Measurements from ENCODE around the gene ZNF747.

ZNF747 gene

DNA sequence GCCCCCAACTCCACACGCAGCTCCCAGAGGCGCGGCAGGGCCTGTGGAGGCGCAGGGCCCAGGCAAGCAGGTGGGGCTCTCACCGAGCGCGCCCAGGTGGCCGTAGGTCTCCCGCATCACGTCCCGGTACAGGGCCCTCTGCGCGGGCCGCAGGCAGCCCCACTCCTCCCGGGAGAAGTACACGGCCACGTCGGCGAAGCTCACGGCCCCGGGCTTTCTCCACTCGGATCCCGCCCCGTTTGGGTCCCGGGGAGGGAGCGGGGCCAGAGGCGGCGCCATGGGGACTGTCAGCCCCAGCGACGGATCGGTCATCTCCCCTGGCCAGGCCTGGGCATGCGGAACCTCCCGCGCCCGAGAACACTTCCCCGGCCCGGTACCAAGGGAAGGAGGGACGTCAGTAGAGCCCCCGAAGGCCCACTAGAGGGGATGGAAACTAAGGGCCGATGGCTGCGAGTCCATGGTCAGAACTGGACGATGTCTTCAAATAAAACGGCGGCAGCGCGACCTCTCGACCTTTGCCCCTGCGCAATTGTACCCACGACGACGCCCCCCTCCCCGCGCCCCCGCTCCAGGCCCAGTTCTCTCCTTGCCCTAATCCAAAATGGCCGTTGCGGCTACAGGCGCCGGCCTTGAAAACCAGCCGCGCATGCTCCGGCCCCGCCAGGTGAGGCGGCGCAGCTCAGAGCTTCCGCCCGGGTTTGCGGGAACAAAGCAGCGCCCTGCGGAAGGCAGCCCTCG, at the start of gene ZNF747:
ZNF747 (minus strand) TSS at position 491 of the 738 bp plus-strand sequence; CDS start at position 312, 179 bp downstream.
- DNase-seq (ENCODE audit: low spot score), result peak; percentile 93

DNA sequence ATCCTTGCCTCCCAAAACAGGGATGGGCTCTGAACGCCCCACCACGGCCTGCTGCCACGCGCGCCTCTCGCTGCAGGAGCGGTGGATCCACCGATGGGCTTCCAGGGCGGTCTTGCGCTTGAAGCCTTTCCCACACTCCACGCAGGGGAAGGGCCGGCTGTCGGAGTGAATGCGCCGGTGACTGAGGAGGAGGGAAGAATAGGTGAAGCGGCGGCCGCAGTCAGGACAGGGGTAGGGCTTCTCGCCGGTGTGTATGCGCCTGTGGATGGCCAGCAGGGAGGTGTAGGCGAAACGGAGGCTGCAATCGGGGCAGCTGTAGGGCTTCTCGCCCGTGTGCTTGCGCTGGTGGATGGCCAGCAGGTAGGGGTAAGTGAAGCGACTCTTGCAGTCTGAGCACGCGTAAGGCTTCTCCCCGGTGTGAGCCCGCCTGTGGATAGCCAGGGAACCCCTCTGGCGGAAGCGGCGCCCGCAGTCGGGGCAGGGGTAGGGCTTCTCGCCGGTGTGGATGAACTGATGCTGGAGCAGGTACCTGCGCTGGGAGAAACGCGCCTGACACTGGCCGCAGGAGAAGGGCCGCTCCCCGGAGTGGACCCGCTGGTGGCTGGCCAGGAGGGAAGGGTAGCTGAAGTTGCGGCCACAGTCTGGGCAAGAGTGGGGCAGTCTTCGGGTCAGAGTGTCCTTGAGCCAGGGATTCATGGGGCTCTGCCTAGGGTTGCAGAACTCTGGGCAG, 48.1 kb upstream of the ZNF747 start:
- DNase-seq (ENCODE audit: low spot score), result no peak

DNA sequence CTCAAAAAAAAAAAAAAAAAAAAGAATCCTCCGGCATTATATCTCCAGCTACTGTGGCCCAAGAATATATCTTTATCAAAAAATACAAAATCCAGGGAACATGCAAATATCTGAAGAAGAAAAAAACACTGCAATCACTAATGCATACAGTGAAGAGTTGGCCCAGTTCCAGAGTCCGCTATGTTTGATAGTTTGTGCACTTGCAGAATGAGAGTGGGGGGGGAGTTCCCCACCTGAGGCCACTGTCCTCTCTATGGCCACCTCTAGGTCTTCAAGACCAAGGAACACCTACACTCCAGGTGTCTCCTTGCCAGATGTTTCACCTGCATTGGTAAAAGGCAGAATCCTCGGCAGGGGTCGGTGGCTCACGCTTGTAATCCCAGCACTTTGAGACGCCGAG, 46.8 kb upstream of the ZNF747 start:
- DNase-seq (ENCODE audit: low spot score), result no peak

DNA sequence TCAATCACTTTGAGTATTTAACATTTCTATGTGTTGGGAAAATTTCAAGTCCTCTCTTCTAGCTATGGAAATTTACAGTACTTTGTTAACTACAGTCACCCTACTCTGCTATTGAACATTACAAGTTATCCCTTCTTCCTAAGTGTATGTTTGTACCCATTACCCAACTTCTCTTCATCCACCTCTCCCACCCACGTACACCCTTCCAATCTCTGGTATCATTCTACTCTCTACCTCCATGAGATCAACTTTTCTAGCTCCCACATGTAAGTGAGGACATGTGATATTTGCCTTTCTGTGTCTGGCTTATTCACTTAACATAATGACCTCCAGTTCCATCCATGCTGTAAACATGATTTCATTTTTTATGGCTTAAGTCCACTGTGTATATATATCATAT, 40.0 kb upstream of the ZNF747 start:
- DNase-seq (ENCODE audit: low spot score), result no peak

DNA sequence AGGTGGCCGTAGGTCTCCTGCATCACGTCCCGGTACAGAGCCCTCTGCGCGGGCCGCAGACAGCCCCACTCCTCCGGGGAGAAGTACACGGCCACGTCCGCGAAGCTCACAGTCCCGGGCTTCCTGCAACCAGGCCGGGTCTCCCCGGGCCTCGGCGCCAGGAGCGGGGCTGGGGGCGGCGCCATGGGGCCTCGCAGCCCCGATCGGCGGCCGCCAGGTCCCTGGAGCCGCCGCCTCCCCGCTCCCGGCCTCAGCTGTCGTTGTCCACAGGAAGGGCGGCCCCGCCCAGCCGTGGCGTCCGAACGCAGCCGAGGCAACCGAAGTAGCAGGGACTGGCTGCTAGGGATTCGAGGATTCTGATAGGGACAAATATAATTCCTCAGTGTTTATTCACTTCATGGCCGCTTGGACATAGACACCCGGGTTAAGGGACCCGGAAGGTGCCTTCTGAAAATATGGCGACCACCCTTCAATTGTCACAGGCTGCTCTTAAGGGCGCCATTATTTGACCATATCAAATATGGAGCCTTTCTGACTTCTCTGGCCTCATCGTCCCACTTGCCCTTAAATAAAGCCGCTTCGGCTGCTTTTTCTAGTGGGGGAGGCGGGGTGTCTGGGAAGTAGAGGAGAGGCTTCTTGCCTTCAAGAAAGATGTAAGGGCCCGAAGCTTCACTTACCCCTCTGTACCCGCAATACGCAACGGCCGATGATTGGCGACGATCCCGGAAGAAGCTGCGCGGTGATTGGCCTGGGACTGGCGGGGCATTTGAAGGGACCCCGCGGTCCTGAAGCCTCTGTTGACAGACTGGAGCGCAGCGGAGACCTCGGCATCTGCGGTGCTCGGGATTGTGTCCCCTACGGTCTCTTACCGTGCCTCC, 37.0 kb upstream of the ZNF747 start, which contains the start of gene ZNF688:
ZNF688 (minus strand) TSS at position 270 of the 878 bp plus-strand sequence; CDS start at position 185, 85 bp downstream.
- peak; percentile 99 for DNase-seq (ENCODE audit: low spot score)

DNA sequence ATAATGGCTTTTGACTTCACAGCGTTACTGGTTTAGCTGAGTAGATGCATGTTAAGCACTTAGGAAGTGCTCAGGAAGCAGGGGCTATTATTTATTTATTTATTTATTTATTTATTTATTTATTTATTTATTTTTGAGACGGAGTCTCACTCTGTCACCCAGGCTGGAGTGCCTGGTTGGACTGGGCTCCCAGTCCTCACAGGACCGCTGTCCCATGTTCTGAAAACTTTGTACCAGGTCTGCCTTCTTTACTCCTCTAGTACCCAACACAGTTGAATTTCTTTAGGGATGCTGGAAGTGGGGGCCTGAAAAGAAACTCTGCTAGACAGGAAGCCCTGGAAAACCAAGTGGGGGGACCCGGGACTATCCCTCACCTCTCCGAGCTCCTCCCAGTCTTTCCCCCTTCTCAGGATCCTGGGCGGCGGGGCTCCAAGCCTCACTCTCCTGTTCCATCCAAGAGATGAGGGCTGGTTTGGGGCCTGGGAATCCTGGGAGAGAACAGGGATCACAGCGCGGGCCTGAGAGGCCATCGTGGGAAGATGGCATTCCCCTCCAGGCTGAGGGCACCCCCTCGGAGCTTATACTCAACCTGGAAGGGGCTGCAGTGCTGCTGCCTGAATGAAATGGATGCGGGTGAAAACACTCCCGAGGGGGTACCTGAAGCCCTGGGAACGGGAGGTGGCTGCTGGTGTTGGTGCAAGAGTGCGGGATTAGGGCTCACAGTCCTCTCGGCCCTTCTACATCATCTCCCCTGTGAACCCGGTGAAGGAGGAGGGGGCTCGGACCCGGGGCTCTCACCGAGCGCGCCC, 36.2 kb upstream of the ZNF747 start:
- peak; percentile 26 for DNase-seq (ENCODE audit: low spot score)

DNA sequence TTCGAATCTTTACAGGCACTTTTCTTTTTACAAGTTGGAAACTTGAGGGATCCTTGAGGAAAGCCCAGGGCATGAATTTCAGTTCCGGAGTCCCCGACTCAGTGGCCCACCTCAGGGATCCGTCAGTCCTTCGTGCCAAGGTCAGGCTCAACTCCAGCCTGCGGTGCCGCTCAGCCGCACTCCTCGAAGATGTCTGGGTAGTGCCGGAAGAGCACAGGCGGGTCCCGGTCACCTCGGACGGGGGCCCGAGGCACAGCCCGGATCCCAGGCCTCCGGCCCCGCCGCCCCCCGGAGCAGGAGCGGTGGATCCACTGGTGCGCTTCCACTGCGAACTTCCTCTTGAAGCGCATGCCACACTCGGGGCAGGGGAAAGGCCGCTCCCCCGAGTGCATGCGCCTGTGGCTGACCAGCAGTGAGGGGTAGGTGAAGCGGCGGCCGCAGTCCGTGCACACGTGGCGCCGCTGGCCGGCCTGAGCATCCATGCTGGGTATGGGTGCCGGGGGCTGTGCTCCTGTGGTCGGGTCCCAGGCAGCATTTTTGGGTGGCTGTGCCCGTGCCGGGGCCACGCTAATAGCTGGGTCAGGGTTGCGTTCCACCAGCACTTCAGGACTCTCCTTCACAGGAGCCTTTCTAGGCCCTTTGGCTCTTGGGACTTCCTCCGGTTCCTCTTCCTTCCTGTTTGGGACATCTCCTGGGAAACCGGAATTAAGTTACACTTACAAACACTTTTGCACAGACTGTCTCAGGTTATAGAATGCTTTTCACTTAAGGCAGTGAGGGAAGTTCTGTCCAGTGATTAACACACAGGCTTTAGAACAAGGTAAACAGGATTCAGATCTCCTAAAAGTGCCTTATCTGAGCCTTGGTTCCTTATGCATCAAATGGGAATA, 35.3 kb upstream of the ZNF747 start:
- DNase-seq (ENCODE audit: low spot score), result no peak

DNA sequence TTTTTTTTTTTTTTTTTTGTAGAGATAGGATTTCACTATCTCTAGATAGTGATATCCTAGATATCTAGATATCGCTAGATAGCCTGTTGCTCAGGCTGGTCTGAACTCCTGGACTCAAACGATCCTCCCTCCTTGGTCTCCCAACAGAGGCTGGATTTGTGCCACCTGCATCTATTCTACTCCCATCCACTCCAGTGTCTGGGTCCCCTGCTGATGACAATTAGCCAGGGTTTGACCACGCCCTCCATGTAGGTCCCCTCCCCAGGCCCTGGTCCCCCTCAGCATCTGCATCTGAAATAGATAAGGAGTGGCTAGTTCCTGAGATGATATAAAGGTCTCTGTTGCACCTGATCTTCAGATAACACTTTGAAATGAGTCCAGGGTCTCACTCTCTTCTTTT, 34.6 kb upstream of the ZNF747 start:
- no peak for DNase-seq (ENCODE audit: low spot score)

DNA sequence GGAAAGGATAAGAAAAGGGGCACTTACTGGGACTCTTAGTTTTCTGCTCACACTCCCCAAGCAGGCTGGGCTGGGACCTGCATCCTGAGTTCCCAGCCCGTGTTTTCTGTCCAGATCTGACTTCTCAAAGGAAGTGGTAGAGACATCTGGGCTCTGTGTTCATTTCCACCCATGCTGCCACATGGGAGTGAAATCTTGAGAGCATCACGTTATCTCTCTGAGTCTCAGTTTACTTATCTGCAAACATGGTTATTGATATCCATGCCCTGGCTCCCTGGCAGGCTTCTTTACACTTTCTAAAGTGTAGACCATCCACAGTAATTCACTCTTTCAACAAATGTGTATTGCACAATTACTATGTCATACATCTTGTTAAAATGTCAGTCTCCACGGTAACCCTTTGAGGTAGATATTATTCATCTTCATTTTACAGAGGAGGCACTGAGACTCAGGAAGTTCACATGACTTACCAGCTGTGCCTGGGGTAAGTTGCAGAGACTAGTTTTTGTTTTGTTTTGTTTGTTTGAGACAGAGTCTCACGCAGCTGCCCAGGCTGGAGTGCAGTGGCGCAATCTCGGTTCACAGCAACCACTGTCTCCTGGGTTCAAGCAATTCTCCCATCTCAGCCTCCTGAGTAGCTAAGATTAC, 33.5 kb upstream of the ZNF747 start:
- DNase-seq (ENCODE audit: low spot score), result no peak

DNA sequence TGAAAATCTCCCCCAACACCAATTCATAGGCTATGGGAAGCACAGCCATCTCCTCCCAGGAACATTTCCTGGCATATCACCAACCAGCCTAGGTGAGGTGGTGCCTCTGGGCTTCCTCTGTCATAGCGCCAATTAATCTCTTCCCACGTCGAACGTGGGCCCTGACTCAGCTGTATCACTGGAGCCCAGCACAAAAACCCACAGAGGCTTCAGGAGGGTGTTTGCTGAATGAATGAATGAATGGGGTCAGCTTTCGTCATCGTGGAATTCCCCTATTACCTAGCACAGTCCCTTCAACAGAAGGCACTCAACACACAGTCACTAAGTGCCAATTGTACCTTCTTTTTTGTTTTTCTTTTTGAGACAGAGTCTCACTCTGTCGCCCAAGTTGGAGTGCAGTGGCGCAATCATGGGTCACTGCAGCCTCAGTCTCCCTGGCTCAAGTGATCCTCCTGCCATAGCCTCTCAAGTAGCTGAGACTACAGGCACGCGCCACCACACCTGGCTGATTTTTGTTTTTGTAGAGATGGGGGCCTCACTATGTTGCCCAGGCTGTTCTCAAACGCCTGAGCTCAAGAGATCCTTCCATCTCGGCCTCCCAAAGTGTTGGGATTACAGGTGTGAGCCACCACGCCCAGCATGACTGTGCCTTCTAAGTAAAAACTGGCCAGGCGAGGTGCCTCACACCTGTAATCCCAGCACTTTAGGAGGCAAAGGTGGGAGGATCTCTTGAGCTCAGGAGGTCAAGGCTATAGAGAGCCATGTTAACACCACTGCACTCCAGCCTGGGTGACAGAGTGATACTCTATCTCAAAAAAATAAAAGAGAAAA, 32.7 kb upstream of the ZNF747 start:
- no peak for DNase-seq (ENCODE audit: low spot score)

DNA sequence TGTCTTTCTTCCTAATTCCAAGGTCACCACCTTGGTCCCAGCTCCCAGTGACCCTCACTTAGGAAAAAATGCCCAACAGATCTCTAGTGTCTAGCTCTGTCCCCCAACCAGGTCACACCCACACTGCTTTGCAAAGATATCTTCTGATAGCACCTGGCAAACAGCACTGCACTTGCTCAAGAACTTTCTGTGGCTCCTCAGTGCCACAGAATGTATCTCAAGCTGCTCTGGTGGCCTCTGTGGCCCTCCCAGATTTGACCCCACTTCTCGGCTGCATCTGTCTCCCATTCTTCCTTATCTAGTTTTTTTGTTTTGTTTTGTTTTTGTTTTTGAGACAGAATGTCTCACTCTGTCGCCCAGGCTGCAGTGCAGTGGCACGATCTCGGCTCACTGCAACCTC, 31.9 kb upstream of the ZNF747 start:
- no peak for DNase-seq (ENCODE audit: low spot score)

DNA sequence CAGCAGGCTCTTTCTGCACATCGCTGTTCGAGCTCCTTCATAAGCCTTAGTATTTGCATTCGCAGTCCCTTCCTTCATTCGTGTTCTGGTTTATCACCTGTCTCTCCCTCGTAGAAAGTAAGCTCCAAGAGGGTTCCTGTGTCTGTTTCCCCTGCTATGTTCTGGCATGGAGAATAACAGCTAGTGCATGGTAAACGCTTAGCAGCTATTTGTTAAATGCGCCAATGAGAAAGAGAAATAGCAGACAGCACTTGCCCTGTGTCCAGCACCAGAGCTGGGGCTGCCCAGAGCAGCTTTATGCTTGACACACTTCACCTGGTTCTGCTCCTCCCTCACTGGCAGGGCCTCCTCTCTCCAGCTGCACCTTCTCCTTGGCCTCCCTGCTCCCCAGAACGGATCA, 31.3 kb upstream of the ZNF747 start:
- no peak for DNase-seq (ENCODE audit: low spot score)

DNA sequence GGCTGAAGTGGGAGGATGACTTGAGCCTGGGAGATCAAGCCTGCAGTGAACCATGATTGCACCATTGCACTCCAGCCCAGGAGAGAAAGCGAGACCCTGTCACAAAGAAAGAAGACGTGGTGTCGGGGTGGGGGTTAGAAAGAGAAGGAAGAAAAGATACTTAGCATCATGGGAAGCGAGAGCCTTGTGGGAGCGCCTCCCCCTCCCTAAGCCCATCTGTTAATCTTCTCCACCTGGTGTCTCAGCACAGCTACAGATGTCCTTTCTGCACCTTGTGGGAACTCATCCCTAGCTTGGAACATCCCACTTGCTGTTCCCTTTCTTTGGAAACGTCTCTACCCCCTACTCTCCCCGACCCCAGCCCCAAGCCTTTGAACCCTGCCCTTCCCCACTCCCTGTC, 30.9 kb upstream of the ZNF747 start:
- no peak for DNase-seq (ENCODE audit: low spot score)

DNA sequence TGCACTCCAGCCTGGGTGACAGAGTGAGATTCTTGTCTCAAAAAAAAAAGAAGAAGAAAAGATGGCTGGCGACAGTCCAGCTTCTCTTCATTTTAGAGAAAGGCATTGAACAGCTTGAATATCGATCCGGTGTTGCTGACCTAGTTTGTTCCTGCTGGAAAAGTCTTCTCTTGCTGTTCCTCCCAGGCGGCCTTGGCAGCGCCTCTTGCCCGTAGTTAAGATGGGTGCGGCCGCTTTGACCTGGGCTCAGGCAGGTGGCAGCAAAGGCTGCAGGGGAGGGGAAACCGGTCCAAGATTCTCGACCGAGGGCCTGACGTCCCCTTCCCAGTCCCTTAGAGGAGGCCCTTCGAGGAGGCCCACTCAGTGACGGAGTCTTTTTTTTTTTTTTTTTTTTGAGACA, 27.4 kb upstream of the ZNF747 start:
- DNase-seq (ENCODE audit: low spot score), result no peak

DNA sequence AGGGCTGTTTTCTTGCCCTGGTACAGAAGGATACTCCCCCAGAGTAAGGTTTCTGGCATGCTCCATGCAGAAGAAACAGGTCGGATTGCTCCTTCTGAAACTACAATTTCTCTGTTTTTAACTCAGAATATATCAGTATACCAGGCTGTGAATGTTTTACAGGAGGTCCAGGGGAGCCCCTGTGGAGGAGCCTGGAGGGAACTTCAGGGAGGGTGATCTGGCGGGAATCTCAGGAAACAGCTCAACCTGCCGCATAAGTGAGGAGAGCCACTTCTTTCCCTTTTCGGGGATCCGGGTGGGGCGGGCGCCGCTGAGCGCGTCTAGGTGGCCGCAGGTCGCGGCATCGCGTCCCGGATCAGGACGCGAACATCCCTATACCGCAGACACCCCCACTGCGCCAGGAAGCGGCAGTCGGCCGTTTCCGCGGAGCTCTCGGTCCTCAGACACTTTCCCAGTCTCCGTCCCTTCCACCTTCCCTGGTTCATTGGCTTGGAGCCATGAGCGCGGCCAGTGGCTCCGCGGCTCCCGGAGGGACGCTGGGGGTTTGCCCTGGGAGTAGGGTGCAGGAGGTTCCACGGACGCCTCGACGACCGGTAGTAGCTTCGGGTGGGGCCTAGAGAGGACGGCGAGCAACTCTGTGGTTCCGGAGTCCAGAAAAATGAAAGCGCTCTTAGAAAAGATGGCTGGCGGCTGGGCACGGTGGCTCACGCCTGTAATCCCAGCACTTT, 26.6 kb upstream of the ZNF747 start:
- DNase-seq (ENCODE audit: low spot score), result no peak

DNA sequence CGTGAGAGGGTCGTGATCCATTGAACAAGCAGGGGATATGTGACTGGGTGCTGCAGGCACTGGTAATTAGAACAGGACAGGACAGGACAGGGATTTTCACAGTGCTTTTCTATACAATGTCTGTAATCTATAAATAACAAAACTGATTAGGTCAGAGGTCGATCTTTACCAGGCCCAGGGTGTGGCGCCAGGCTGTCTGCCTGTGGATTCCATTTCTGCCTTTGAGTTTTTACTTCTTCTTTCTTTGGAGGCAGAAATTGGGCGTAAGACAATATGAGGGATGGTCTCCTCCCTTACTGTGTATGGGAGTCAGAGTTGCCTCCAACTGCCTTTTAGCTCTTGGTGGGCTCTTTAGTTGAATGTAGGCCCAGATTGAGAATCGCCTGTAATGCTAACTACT, 25.0 kb upstream of the ZNF747 start:
- DNase-seq (ENCODE audit: low spot score), result no peak

DNA sequence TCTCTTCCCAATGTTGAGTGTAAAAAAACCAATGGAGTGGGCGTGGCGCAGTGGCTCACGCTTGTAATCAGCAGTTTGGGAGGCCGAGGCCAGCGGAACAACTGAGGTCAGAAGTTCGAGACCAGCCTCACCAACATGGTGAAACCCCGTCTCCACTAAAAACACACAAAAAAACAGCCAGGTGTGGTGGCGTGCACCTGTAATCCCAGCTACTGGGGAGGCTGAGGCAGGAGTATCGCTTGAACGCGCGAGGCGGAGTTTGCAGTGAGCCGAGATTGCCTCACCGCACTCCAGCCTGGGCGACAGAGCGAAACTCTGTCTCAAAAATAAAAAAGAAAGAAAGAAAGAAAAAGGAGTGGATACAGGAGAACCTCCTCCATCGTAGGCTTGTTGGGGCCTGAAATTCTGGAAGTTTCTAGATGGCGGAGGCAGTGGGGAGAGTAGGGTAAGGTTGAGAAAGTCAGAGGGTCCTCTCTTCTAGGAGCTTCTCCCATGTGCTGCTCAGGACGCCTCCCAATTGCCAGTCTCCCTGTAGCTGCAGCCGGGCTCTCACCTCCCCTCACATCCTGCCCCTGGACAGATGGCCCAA, 24.2 kb upstream of the ZNF747 start:
- no peak for DNase-seq (ENCODE audit: low spot score)

Measured in globus pallidus (tissue), 1 donor.